CD4-positive, alpha-beta T cell treated with Interleukin-6 for 4 hours (primary cell): ENCODE data around the gene SLC17A9.

ENCODE experiments used
- DNase-seq: peaks from one replicate; pipeline ENCODE4 v3.0.0-alpha.2; 2020; ENCODE audit warnings: mixed read lengths

SLC17A9 gene

DNA sequence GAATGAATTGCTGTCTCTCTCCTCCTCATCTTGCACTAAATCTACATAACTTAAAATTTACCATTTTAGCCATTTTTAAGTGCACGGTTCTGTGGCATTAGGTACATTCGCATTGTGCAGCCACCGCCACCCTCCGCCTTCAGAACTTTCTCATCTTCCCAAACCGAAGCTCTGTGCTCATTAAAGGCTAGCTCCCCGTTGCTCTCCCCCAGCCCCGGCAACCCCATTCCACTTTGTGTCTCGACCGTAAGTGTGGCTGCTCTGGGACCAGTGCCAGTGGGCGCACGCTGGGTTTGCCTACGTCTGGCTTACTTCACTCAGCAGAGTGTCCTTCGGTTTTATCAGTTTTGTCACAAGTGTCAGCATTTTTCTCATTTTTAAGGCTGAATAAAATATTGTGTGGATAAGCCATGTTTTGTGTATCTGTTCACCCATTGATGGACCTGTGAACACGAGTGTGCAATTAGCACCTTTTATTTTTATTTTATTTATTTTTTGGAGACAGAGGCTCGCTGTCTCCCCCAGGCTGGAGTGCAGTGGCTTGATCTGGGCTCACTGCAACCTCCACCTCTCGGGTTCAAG, 16.8 kb downstream of the SLC17A9 start:
- DNase-seq: no peak

DNA sequence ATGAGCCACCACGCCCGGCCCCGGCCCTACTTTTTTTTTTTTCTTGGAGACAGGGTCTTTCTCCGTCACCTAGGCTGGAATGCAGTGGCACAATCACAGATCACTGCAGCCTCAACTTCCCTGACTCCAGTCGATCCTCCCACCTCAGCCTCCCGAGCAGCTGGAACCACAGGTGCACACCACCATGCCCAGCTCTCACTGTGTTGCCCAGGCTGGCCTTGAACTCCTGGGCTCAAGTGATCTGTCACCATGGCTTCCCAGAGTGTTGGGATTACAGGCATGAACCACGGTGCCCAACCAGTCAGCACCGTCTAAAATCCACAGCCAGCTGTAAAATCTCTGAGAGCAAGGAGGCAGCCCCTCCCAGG, 17.4 kb downstream of the SLC17A9 start:
- DNase-seq: no peak

DNA sequence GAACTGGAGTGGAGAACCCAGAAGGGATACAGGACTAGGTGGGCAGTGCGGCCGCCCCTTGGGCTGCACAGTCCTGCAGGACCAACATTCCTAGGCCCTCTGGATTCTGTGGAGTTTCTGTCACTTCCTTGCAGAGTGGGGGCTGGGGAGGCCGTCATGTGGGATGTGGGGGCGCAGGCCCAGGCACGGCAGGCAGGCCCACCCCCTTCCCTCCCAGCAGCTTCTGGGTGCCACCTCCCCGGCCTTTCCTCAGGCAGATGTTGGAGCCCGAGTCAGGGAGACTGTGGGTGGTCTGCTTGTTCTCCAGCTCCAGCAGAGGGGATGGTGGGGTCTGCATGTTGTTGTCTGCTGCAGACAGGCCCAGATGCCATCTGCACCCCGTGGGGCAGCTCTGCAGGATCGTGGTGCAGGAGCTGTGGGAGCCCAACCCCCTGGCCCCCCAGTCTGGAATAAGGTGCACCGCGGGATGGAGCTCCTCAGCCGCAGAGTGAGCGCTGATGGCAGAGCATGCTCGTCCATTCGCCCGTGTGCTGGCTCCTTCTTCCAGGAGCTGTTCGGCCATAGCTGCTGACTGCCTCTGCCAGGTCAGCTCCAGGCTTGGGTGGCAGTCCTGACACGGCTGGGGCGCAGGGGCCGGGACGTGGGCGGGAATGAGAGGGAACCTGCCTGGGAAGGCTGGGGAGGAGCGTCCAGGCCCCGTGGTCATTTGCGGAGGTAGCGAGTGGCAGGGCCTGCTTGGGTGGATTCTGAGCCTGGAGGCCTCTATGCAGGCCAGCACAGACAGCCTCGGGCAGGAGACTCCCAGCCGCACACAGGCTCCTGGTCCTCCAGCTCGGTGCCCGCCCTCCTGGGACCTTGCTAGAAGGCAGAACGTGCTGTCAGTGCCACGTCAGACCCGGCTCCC, 18.1 kb downstream of the SLC17A9 start:
- no peak for DNase-seq

DNA sequence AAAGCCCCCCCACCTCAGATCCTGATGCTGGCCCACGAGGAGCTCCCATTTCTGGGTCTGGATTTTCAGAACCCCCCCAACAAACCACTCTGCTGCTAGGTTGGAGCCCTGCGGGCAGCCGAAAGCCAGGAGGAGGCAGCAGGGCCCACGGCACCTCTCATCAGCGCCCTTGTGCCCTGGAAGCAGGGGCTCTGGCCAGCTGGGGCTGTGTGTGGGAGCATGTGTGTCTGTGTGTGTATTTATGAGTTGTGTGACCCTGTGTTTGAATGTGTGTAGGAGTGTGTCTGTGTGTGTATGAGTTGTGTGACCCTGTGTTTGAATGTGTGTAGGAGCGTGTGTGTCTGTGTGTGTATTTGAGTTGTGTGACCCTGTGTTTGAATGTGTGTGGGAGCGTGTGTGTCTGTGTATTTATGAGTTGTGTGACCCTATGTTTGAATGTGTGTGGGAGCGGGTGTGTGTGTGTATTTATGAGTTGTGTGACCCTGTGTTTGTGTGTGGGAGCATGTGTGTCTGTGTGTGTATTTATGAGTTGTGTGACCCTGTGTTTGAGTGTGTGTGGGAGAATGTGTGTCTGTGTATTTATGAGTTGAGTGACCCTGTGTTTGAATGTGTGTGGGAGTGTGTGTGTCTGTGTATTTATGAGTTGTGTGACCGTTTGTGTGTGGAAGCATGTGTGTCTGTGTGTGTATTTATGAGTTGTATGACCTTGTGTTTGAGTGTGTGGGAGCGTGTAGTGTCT, 18.9 kb downstream of the SLC17A9 start:
- DNase-seq: no peak

DNA sequence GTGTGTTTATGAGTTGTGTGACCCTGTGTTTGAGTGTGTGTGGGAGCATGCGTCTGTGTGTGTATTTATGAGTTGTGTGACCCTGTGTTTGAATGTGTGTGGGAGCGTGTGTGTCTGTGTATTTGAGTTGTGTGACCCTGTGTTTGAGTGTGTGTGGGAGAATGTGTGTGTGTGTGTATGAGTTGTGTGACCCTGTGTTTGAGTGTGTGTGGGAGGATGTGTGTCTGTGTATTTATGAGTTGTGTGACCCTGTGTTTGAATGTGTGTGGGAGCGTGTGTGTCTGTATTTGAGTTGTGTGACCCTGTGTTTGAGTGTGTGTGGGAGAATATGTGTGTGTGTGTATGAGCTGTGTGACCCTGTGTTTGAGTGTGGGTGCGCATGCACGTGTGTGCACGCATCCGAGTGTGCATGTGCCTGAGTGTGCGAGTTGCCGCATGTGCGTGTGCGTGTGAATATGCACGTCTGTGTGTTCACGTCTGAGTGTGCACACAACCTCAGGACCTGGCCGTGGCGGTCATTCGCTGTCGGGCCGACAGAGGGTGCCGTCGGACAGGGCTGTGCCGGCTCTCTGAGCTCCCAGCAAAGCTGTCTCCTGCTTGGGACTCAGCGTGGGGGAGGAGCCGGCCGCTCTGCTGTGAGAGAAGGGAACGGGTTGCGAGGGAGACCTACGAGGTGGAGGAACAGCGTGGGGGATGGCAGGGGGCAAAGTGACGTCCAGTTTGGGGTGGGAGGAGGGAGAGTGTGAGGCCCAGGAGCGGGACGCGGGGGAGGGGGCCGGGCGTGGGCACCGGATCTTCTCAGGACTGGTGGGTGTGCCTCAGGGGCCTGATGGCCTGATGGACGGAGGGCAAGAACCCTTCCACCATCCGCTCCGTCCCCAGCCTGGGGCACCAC, 19.7 kb downstream of the SLC17A9 start:
- DNase-seq: peak; percentile 88

DNA sequence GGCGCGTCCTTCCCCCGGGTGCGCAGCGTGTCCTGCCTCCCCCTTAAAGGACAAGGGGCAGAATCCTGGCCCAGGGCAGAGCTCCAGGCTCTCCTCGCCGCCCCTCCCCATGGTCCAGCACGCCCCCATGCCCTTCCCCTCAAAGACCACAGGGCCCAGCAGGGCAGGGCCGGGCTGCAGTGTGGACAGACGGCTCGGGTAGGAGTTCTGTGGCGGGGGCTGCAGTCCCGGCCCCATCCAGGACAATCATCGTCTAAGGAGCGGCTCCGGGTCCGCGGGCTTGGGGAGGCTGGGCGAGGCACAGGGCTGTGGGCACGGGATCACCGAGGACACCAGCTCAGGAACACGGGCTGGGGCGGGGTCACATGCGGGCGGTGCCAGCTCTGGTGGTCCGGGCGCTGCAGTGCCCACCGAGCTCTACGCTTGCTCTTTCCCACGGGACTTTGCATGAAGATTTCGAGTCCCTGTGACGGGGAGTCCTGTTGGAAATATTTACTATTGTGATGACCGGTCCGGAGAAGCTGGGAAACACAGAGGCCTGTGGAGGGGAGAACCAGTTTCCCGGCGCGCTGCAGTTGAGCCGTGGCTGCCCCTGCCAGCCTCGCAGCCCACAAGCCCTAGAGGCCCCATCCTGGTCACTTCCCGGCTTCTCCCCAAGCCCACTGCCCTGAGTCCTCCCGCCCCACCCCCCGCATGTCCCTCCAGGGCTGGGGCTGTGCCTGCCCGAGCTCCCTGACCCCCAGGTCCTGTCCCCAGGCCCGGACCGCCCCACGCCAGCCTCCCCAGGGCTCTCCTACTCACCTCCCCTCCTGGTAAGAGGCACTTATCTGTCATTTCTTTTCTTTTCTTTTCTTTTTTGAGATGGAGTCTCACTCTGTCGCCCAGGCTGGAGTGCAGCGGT, 20.6 kb downstream of the SLC17A9 start:
- no peak for DNase-seq

DNA sequence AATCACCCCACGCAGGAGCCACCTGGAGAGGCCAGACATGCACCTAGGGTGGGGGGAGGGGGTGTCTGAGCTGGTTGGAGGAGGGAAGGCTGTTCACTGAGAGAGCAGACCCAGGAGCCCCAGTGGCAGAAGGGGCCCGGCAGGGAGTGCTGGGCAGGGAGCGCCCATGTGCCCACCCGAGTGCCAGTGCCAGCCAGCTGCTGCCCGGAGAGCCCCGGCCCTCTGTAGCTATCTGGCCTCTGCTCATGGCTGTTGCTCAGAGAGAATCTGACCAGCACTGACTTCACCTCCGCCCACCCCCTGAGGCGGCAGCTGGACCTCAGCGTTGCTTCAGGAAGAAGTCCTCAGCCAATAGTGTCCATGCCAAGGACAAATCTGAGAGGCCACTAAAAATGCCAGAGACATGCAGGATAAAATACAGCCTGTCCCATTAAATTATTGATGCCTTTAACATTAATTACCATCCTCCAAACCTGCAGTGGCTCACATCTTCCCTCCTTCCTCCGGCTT, 22.8 kb downstream of the SLC17A9 start:
- no peak for DNase-seq

DNA sequence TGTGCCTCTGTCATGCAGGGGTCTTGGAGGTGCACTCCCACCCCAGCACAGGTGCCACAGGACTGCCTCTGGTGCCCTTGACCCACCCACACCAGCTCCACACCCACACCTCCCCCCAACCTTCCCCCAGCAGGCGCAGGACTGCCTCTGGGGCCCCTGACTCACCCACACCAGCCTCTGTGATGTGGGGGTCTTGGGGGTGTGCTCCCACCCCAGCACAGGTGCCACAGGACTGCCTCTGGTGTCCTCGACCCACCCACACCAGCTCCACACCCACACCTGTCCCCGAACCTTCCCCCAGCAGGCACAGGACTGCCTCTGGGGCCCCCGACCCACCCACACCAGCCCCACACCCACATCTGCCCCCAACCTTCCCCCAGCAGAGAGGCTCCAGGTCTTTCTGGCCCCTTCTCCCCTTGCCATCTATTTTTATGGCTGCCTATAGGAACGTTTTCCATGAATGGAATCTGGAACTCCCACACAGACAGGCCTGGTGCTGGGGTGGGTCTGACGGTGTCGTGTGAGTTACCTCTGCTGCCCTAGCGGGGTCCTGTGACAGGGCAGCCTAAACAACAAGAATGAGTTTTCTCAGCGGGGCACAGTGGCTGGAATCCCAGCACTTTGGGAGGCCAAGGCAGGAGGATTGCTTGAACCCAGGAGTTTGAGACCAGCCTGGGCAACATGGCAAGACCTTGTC, 23.5 kb downstream of the SLC17A9 start:
- no peak for DNase-seq

DNA sequence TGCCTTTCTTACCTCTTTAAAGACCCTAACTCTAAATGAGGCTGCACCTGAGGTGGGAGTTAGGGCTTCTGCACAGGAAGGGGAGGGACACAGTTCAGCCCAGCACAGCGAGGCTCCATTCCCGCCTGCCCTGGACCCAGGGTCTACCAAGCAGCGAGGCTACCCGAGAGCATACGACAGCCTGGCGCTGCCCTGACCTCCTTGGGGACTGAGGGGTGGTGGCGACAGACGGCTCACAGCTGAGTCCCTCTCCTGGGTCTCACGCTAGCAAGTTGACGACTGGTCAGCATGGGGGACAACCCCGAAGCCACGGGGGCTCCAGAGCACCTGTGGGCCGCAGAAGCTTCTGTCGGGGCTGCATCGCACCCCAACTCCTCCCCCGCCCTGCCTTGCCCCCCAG, 24.4 kb downstream of the SLC17A9 start:
- no peak for DNase-seq

DNA sequence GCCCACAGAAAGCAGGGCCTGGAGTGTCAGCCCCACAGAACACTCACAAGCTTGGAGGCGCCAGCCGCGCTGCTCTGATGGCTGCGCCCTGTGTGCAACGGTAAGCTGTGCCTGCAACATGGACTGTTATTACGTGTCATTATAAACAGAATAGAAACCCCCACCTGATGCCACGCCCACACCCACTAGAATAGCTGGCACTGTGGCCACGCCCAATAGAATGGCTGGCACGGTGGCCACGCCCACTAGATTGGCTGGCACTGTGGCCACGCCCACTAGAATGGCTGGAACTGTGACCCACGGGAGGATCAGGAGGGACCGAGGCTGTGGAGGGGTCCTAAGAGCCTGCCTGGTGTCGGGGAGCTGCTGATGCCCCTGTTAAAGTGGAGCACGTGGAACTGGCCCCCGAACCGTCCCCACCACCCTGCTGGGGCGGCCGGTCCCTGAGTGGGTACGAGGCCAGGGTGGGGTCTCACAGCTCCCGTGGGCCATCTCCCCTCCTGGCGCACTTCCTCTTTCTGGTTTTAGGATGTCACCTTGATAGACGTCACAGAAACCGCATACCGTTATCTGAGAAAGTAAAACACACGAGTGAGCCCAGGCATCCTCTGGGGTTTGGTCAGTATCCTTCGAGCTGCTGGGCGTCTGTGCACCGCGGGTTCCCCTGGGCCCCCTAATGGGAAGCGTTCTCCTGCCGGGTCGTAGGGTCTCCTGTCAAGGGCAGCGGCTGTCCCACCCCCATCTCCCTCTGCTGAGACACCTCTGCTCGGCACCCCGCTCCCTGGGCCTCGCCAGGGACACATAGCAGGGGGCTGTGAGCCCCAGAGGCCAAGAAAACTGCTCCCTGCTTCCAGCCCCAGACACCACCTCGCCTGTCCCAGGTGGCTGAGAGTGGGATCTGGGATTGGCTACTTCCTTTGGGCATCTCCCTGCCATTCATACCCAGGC, 25.4 kb downstream of the SLC17A9 start:
- DNase-seq: peak; percentile 81

DNA sequence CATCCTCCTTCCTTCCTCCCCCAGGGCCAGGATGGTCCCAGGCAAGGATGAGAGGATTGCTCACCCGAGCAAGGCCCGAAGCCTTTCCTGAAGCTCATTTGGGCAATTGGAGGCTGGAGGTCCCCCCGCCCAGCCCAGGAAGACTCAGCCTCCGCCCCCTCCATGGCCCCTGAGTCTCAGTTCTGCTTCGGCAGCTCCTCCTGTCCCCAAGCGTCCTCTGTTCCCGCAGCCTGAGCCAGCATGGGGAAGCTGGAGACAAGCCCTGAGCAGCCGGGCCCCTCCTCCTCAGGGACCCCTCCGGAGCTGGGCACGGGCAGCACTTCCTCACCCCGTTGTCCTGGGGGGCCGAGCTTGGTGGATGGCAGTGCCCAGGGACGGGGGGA, 26.0 kb downstream of the SLC17A9 start:
- DNase-seq: no peak

DNA sequence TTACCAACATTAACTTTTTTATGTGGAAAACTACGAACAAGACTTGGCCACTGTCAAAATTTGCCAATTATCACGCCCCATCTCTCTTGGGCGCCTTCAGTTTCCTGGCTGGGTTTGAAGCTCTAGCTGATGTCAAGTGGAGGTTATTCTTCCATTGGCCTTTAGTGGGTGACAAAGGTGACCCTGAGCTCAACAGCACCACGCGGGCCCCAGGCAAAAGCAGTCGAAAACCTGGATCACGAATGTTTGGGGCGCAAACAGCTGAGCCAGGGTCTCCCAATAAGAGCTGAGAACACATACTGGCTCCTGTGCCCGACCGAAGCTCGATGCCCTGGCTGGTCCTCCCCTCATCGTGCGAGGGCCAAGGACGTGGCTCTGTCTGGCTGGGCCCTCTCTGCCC, 26.8 kb downstream of the SLC17A9 start:
- DNase-seq: no peak

DNA sequence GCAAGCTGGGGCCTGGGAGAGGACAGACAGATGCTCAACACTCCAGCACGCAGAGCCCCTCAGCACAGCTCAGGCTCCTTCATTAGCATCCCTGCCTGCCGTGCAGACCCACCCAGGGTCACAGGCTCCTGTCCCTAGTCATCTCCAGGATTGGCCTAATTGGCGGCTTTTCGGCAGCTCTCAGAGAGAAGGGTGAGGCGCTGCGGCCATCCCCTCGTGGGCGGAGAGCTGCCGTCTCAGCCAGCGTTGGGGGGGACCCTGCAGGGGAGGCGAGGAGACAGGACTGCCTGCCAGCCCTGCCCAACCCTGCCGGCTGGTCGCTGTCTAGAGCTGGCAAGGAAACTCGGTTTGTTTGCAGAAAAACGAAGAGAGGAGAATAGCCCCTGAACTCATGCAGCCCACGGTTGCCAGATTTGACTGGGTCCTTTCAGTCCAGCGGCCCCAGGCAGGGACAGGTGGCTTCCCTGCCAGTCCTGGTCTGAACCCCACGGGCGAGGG, 27.4 kb downstream of the SLC17A9 start:
- DNase-seq: no peak

DNA sequence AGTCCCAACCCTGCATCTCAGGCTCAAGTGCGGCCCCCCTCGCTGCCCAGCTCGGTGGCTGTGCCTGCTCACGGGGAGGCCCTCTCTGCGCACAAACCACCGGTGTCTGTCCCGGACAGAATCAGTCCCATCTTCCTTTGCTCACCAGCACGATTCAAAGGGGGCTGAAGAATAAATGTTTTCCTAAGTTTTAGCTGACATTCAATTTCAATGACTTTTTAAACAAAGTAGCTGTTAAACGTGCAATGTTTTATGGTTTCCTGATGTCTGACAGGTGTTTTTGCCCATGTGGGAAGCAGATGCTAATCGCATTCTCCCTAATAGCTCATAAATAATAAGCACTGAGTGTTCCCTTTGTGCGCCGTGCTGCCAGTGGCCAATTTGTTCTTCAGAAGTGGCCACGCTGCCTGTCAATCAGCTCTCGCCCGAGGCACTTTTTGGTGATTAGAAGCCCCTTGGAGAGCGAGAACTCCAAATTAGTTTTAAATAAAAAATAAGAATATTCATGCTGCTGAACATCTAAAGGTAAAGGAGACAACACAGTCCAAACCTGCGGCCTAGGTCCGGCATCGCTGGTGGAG, 28.0 kb downstream of the SLC17A9 start:
- DNase-seq: no peak

DNA sequence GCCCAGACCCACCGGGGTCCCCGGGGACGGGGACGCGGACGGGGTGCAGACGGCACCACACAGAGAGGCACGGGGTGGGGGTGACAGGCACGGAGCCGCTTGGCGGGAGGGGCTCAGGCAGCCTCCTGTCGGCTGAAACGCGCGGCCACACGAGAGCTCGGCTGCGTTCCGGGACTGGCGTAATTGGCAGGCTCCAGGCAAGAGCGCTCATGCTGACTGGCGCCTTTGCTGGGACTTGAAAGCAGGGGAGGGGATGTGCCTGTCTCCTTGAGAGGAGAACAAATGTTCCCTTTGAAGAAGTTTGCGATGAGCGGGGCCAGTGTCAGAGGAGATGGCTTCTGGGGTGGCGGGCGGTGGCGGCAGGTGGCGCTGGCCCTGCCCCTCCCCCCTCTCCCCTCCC, 28.5 kb downstream of the SLC17A9 start:
- DNase-seq: peak; percentile 55

DNA sequence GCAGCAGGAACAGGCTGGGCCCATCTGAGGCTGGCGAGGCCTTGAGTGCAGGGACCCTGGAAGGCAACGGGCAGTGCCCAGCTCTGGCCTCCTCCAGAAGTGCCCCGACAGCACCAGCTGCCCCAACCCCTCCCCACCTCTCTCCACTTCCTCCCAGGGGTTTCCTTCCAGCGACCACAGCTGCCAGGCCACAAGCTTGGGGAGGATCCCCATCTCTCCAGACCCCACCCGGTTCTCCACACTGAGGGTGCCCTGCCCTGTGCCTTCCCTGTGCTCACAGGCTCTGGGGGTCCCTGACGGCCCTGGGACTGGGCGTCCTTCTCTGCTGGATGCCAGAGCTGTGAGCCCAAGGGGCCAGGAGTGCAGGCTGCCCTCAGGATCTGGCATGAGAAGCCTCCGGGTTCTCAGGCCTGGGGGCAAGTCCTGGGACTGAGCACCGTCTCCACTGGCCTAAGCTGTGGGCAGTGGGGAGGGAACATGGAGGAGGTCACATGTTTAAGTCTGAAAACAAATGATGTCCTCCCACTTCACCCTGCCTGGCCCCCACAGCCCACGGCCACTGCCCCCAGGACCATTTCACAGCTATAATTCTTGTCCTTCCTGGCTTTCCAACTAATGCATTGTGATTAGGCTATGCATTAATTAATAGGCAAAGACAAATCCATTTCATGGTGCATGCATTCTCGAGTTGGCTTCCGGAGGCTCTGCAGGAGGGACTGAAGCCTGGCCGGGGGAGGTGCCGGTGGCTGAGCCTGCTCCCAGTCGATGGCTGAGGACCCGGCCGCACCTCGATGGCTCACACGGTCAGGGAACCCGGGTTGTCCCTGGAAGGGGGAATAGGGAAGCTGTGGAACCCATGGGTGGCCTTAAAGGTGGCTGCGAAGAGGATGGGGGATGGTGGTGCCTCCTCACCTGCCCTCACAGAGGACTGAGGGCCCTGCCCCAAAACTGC, 29.9 kb downstream of the SLC17A9 start:
- no peak for DNase-seq

DNA sequence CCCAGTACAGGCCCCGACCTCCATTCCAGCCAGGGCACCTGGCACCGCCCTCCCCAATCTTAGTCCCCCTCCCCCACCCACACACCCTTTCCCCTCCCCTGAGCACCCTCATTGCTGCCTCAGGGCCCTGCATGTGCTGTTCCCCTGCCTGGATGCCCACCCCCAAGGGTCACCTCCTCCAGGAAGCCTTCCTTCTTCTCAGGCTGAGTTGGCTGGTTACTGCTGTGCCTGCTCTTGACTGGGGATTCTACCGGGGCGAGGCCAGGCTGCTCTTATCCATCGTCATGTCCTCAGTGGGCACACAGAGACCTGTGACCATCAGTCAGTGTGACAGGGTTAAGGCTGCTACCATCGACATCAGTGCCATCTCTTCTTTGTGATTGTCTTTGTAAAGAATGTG, 30.7 kb downstream of the SLC17A9 start:
- no peak for DNase-seq
